DOHH2 (cell line): ENCODE data around the gene FANCI.

Experiments used
- H3F3A ChIP-seq: fragments of 200-600 bp; sonication (generic), shearing (Covaris generic); 2 replicates; pipeline ENCODE4 v1.6.0; 2016; ENCODE audit warnings: antibody characterized with exemption, mild to moderate bottlenecking; ENCODE audit not compliant: control insufficient read depth, insufficient read depth
- H3K27ac ChIP-seq: fragments of 200-600 bp; sonication (generic); 2 replicates; pipeline ENCODE4 v1.5.1; 2014; ENCODE audit warnings: low read depth, mild to moderate bottlenecking, low read length, moderate library complexity
- H3K27me3 ChIP-seq: fragments of 200-600 bp; sonication (generic); 2 replicates; pipeline ENCODE4 v1.6.1; 2014; ENCODE audit warnings: mild to moderate bottlenecking, low read length, mixed read lengths; ENCODE audit not compliant: control insufficient read depth
- H3K36me3 ChIP-seq: fragments of 200-600 bp; sonication (generic); 2 replicates; pipeline ENCODE4 v1.6.1; 2014; ENCODE audit warnings: mild to moderate bottlenecking, low read length, moderate library complexity, mixed read lengths; ENCODE audit not compliant: control insufficient read depth
- H3K4me1 ChIP-seq: fragments of 200-600 bp; sonication (generic); 2 replicates; pipeline ENCODE4 v1.6.1; 2014; ENCODE audit warnings: mild to moderate bottlenecking, low read length, mixed read lengths; ENCODE audit not compliant: control insufficient read depth
- H3K4me2 ChIP-seq: fragments of 200-600 bp; sonication (generic); 2 replicates; pipeline ENCODE4 v1.6.0; 2014; ENCODE audit warnings: mild to moderate bottlenecking, low read length, moderate library complexity
- H3K4me3 ChIP-seq: fragments of 200-600 bp; sonication (generic); 2 replicates; pipeline ENCODE4 v1.5.1; 2014; ENCODE audit warnings: mild to moderate bottlenecking, low read length, mixed read lengths
- H3K79me2 ChIP-seq: fragments of 200-600 bp; sonication (generic); 2 replicates; pipeline ENCODE4 v1.6.1; 2014; ENCODE audit warnings: mild to moderate bottlenecking, low read length, mixed read lengths; ENCODE audit not compliant: control insufficient read depth
- H3K9me2 ChIP-seq: fragments of 200-600 bp; sonication (generic); replicated peaks from 2 replicates; pipeline ENCODE4 v1.6.1; 2014; ENCODE audit warnings: mild to moderate bottlenecking, low read length, mixed read lengths; ENCODE audit not compliant: control insufficient read depth
- H3K9me3 ChIP-seq: fragments of 200-600 bp; sonication (generic); 2 replicates; pipeline ENCODE4 v1.6.1; 2014; ENCODE audit warnings: antibody characterized with exemption, low read length, mixed read lengths; ENCODE audit not compliant: control insufficient read depth, insufficient read depth
- H4K20me1 ChIP-seq: fragments of 200-600 bp; sonication (generic); 2 replicates; pipeline ENCODE4 v1.6.0; 2014; ENCODE audit warnings: low read depth, mild to moderate bottlenecking, antibody characterized with exemption, low read length, moderate library complexity; ENCODE audit not compliant: control insufficient read depth, insufficient read depth
- EZH2phosphoT487 ChIP-seq: fragments of 200-600 bp; sonication (generic); IDR thresholded peaks from 2 replicates; pipeline ENCODE4 v1.6.1; 2017; ENCODE audit warnings: borderline replicate concordance, mild to moderate bottlenecking, antibody characterized with exemption, low read length, moderate library complexity, mixed read lengths
- TF ChIP-seq, protein P1 (sequence below): fragments of 200-600 bp; sonication (generic); IDR thresholded peaks from one replicate; pipeline ENCODE4 v1.5.1; 2014; ENCODE audit warnings: antibody characterized with exemption, mild to moderate bottlenecking, low read depth, low read length; ENCODE audit not compliant: poor library complexity, severe bottlenecking

Gene FANCI

GRCh38 chr15:89293012-89293411 is 49.2 kb downstream of the FANCI start:
- H3K27ac ChIP-seq: no peak overlapping the region
- H3K27me3 ChIP-seq: no peaks in the 10 kb centered on the region
- H3K4me2 ChIP-seq: no peak overlapping the region
- H4K20me1 ChIP-seq: no peaks in the 10 kb centered on the region
- H3K79me2 ChIP-seq: no peaks in the 10 kb centered on the region
- H3K9me3 ChIP-seq: no peaks in the 10 kb centered on the region
- H3K4me3 ChIP-seq: no peak overlapping the region
- no peaks in the 10 kb centered on the region for H3K4me1 ChIP-seq
- no peaks in the 10 kb centered on the region for H3K9me2 ChIP-seq
- peaks cover 4% of the 10 kb centered on the region; the same call in 1 of the 2 replicates for H3F3A ChIP-seq
- H3K36me3 ChIP-seq: peaks cover 76% of the 10 kb centered on the region
- TF ChIP-seq EZH2phosphoT487: no peak
- TF ChIP-seq, protein P1, sequence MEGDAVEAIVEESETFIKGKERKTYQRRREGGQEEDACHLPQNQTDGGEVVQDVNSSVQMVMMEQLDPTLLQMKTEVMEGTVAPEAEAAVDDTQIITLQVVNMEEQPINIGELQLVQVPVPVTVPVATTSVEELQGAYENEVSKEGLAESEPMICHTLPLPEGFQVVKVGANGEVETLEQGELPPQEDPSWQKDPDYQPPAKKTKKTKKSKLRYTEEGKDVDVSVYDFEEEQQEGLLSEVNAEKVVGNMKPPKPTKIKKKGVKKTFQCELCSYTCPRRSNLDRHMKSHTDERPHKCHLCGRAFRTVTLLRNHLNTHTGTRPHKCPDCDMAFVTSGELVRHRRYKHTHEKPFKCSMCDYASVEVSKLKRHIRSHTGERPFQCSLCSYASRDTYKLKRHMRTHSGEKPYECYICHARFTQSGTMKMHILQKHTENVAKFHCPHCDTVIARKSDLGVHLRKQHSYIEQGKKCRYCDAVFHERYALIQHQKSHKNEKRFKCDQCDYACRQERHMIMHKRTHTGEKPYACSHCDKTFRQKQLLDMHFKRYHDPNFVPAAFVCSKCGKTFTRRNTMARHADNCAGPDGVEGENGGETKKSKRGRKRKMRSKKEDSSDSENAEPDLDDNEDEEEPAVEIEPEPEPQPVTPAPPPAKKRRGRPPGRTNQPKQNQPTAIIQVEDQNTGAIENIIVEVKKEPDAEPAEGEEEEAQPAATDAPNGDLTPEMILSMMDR: peak; percentile 19

DNA sequence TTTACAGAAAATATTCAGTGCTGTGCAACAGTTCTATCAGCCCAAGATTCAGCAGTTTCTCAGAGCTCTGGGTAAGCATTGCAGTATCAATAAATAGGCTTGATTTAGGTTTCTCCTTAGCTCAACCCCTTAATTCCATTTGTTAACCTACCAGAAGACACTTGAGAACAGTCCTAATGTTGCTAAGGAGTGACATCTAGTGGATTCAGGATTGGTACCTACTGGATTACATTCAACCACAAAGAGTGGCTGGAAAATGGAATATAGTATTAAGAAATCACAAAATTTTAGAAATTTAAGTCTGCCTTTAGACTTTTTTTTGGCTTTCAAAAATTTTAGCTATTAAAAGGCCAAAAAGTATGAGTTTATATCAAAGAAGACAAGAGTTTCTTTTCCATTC is 56.1 kb downstream of the FANCI start:
- Histone ChIP-seq H3K27me3 (no peaks in the 10 kb centered on the region), H3K79me2 (no peaks in the 10 kb centered on the region), H3K9me3 (no peaks in the 10 kb centered on the region), H3K4me2 (no peak overlapping the region), H3K27ac (no peak overlapping the region), H3K4me3 (no peak overlapping the region), H3K9me2 (no peaks in the 10 kb centered on the region), H4K20me1 (0 out of 2 replicates have a peak, but pooled peaks cover 6% of the 10 kb centered on the region), H3F3A (peaks cover 5% of the 10 kb centered on the region; the same call in 1 of the 2 replicates), H3K36me3 (peaks cover 64% of the 10 kb centered on the region), H3K4me1 (no peaks in the 10 kb centered on the region)
- TF ChIP-seq, protein P1: no peak
- TF ChIP-seq EZH2phosphoT487: no peak

GRCh38 chr15:89301304-89302089 is 57.7 kb downstream of the FANCI start:
- Histone ChIP-seq H3F3A (peaks cover 5% of the 10 kb centered on the region; the same call in 1 of the 2 replicates), H3K27me3 (no peaks in the 10 kb centered on the region), H3K4me1 (no peaks in the 10 kb centered on the region), H3K9me2 (no peaks in the 10 kb centered on the region), H3K9me3 (no peaks in the 10 kb centered on the region), H3K27ac (no peak overlapping the region), H4K20me1 (0 out of 2 replicates have a peak, but pooled peaks cover 6% of the 10 kb centered on the region), H3K4me3 (no peak overlapping the region), H3K4me2 (no peak overlapping the region), H3K36me3 (peaks cover 76% of the 10 kb centered on the region), H3K79me2 (no peaks in the 10 kb centered on the region)
- TF ChIP-seq EZH2phosphoT487: no peak
- TF ChIP-seq, protein P1: no peak
